HepG2 (cell line): Measurements from ENCODE around the gene S100A5. TPM values are rescaled to one million over a fixed set of nuclear protein-coding genes. Genes with fewer than 3 reads are reported as not detected.

Source experiments
- BORCS8-MEF2B ChIP-seq: sonication (generic); formaldehyde crosslinking; IDR thresholded peaks from 2 replicates; pipeline ENCODE4 v1.8.0; 2022; ENCODE audit warnings: mild to moderate bottlenecking, missing genetic modification reagents
- CHD4 ChIP-seq: fragments of 200-600 bp; sonication (generic); IDR thresholded peaks from 2 replicates; pipeline ENCODE4 v1.7.0; 2017; ENCODE audit warnings: mild to moderate bottlenecking, low read length, borderline replicate concordance
- ETV5 ChIP-seq: IDR thresholded peaks from 2 replicates; pipeline ENCODE4 v1.6.1; 2018; ENCODE audit warnings: missing biosample characterization, missing genetic modification reagents, inconsistent platforms, borderline replicate concordance
- FOXA3 ChIP-seq: IDR thresholded peaks from 2 replicates; pipeline ENCODE4 v1.6.1; 2016; ENCODE audit warnings: missing genetic modification reagents, missing compliant biosample characterization
- HMG20B ChIP-seq: conservative IDR thresholded peaks from 2 replicates; pipeline ENCODE4 v1.6.1; 2016; ENCODE audit warnings: missing genetic modification reagents, missing compliant biosample characterization
- MXD1 ChIP-seq: sonication (generic); formaldehyde crosslinking; IDR thresholded peaks from 2 replicates; pipeline ENCODE4 v1.4.0; 2020; ENCODE audit warnings: mild to moderate bottlenecking, missing genetic modification reagents
- NR2F6 ChIP-seq, 2 experiments: IDR thresholded peaks; 2 replicates each; pipeline ENCODE4 v1.6.1; 2016; ENCODE audit warnings: antibody characterized with exemption in 1 of 2, mild to moderate bottlenecking in 1 of 2
- PLRG1 ChIP-seq: fragments of 450-650 bp; conservative IDR thresholded peaks from 2 replicates; pipeline ENCODE4 v1.6.1; 2016
- SOX6 ChIP-seq, 2 experiments: fragments of 450-650 bp in 1 of 2; sonication (generic) in 1 of 2; formaldehyde crosslinking in 1 of 2; IDR thresholded peaks; 2 replicates each; pipeline versions ENCODE4 v1.4.0 to v1.6.1; 2017 to 2020; ENCODE audit warnings: antibody characterized with exemption in 1 of 2, mild to moderate bottlenecking in 1 of 2, missing genetic modification reagents in 1 of 2
- TEAD2 ChIP-seq: sonication (generic); formaldehyde crosslinking; IDR thresholded peaks from 2 replicates; pipeline ENCODE4 v1.9.0; 2021; ENCODE audit warnings: missing genetic modification reagents
- YEATS2 ChIP-seq: sonication (generic); formaldehyde crosslinking; IDR thresholded peaks from 2 replicates; pipeline ENCODE4 v1.4.0; 2020; ENCODE audit warnings: missing genetic modification reagents, borderline replicate concordance
- ZBTB20 ChIP-seq: sonication (generic); formaldehyde crosslinking; IDR thresholded peaks from 2 replicates; pipeline ENCODE4 v1.8.1; 2023; ENCODE audit warnings: missing genetic modification reagents, low read depth, mild to moderate bottlenecking, borderline replicate concordance
- ZNF264 ChIP-seq: sonication (generic); formaldehyde crosslinking; IDR thresholded peaks from 2 replicates; pipeline ENCODE4 v1.4.0; 2020; ENCODE audit warnings: missing genetic modification reagents
- ZNF460 ChIP-seq: sonication (generic); formaldehyde crosslinking; IDR thresholded peaks from 2 replicates; pipeline ENCODE4 v1.5.1; 2020; ENCODE audit warnings: missing genetic modification reagents, mild to moderate bottlenecking, borderline replicate concordance
- ZNF530 ChIP-seq: sonication (generic); formaldehyde crosslinking; IDR thresholded peaks from 2 replicates; pipeline ENCODE4 v1.5.0; 2020; ENCODE audit warnings: low read depth, mild to moderate bottlenecking, missing genetic modification reagents
- ZNF557 ChIP-seq: sonication (generic); formaldehyde crosslinking; IDR thresholded peaks from 2 replicates; pipeline ENCODE4 v1.4.0; 2020; ENCODE audit warnings: missing genetic modification reagents
- ZNF770 ChIP-seq: sonication (generic); formaldehyde crosslinking; IDR thresholded peaks from 2 replicates; pipeline ENCODE4 v1.5.0; 2020; ENCODE audit warnings: mild to moderate bottlenecking, missing genetic modification reagents
- polyA plus RNA-seq, 8 experiments: library from polyadenylated mRNA; depleted of rRNA in 3 of 8; stranded (reverse) in 7 of 8; unstranded in 1 of 8; fragments of >200 nt; fragmentation: Illumina TruSeq in 4 of 8; extraction: Trizol in 4 of 8; gene quantifications; 2 replicates each; pipeline versions ENCODE4 v1.2.1 to v1.2.3, GENCODE V29; 2011 to 2016; ENCODE audit warnings: low read depth in 4 of 8, missing spikeins in 1 of 8, mixed read lengths in 1 of 8; ENCODE audit not compliant: insufficient read depth in 1 of 8
- total RNA-seq, 5 experiments: library from RNA; depleted of rRNA; stranded (reverse); fragments of >200 nt; fragmentation: Illumina TruSeq; extraction: Trizol; gene quantifications; 2 replicates each; pipeline ENCODE4 v1.2.3, GENCODE V29; 2016; ENCODE audit warnings: low read depth in 1 of 5
- TF ChIP-seq, protein P1 (sequence below): sonication (generic); formaldehyde crosslinking; IDR thresholded peaks from 2 replicates; pipeline ENCODE4 v1.5.1; 2020; ENCODE audit warnings: mild to moderate bottlenecking, missing genetic modification reagents, moderate library complexity
- TF ChIP-seq, protein P2 (sequence below): sonication (generic); formaldehyde crosslinking; IDR thresholded peaks from 2 replicates; pipeline ENCODE4 v1.4.0; 2020; ENCODE audit warnings: missing genetic modification reagents, borderline replicate concordance
- TF ChIP-seq, protein P3 (sequence below): sonication (generic); formaldehyde crosslinking; IDR thresholded peaks from 2 replicates; pipeline ENCODE4 v1.4.0; 2020; ENCODE audit warnings: missing genetic modification reagents

S100A5 gene
- total and polyA plus RNA-seq, 2 of the 13 experiments (the other 11 are each of a cell fraction or from before 2014, with no cell fraction given): not detected

- TF ChIP-seq, protein P1, sequence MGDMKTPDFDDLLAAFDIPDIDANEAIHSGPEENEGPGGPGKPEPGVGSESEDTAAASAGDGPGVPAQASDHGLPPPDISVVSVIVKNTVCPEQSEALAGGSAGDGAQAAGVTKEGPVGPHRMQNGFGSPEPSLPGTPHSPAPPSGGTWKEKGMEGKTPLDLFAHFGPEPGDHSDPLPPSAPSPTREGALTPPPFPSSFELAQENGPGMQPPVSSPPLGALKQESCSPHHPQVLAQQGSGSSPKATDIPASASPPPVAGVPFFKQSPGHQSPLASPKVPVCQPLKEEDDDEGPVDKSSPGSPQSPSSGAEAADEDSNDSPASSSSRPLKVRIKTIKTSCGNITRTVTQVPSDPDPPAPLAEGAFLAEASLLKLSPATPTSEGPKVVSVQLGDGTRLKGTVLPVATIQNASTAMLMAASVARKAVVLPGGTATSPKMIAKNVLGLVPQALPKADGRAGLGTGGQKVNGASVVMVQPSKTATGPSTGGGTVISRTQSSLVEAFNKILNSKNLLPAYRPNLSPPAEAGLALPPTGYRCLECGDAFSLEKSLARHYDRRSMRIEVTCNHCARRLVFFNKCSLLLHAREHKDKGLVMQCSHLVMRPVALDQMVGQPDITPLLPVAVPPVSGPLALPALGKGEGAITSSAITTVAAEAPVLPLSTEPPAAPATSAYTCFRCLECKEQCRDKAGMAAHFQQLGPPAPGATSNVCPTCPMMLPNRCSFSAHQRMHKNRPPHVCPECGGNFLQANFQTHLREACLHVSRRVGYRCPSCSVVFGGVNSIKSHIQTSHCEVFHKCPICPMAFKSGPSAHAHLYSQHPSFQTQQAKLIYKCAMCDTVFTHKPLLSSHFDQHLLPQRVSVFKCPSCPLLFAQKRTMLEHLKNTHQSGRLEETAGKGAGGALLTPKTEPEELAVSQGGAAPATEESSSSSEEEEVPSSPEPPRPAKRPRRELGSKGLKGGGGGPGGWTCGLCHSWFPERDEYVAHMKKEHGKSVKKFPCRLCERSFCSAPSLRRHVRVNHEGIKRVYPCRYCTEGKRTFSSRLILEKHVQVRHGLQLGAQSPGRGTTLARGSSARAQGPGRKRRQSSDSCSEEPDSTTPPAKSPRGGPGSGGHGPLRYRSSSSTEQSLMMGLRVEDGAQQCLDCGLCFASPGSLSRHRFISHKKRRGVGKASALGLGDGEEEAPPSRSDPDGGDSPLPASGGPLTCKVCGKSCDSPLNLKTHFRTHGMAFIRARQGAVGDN (CRISPR knock-in tag): peak; percentile 82
- TF ChIP-seq, protein P2, sequence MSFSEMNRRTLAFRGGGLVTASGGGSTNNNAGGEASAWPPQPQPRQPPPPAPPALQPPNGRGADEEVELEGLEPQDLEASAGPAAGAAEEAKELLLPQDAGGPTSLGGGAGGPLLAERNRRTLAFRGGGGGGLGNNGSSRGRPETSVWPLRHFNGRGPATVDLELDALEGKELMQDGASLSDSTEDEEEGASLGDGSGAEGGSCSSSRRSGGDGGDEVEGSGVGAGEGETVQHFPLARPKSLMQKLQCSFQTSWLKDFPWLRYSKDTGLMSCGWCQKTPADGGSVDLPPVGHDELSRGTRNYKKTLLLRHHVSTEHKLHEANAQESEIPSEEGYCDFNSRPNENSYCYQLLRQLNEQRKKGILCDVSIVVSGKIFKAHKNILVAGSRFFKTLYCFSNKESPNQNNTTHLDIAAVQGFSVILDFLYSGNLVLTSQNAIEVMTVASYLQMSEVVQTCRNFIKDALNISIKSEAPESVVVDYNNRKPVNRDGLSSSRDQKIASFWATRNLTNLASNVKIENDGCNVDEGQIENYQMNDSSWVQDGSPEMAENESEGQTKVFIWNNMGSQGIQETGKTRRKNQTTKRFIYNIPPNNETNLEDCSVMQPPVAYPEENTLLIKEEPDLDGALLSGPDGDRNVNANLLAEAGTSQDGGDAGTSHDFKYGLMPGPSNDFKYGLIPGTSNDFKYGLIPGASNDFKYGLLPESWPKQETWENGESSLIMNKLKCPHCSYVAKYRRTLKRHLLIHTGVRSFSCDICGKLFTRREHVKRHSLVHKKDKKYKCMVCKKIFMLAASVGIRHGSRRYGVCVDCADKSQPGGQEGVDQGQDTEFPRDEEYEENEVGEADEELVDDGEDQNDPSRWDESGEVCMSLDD (CRISPR knock-in tag): no peak
- TF ChIP-seq ZNF530 (CRISPR knock-in tag): no peak
- TF ChIP-seq ZNF264 (CRISPR knock-in tag): no peak
- TF ChIP-seq NR2F6 (IDR thresholded peaks at IDR 0.05): no peak
- TF ChIP-seq NR2F6 (CRISPR knock-in tag; IDR thresholded peaks at IDR 0.05): peak; percentile 54; the same call in 1 of the 2 replicates
- no peak for TF ChIP-seq MXD1 (CRISPR knock-in tag)
- TF ChIP-seq HMG20B (CRISPR knock-in tag): no peak; the same call in 1 of the 2 replicates
- TF ChIP-seq, protein P3, sequence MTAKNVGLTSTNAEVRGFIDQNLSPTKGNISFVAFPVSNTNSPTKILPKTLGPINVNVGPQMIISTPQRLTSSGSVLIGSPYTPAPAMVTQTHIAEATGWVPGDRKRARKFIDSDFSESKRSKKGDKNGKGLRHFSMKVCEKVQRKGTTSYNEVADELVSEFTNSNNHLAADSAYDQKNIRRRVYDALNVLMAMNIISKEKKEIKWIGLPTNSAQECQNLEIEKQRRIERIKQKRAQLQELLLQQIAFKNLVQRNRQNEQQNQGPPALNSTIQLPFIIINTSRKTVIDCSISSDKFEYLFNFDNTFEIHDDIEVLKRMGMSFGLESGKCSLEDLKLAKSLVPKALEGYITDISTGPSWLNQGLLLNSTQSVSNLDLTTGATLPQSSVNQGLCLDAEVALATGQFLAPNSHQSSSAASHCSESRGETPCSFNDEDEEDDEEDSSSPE: no peak
- no peak for TF ChIP-seq TEAD2 (CRISPR knock-in tag)
- no peak for TF ChIP-seq CHD4
- TF ChIP-seq BORCS8-MEF2B (CRISPR knock-in tag): peak; percentile 60; the same call in 1 of the 2 replicates
- no peak for TF ChIP-seq PLRG1
- no peak for TF ChIP-seq ZNF460
- TF ChIP-seq FOXA3 (CRISPR knock-in tag): peak; percentile 18; the same call in 1 of the 2 replicates
- TF ChIP-seq SOX6 (IDR thresholded peaks at IDR 0.05): no peak
- no peak for TF ChIP-seq SOX6 (CRISPR knock-in tag; IDR thresholded peaks at IDR 0.05)
- no peak for TF ChIP-seq ZNF770 (CRISPR knock-in tag)
- no peak for TF ChIP-seq ZNF557 (CRISPR knock-in tag)
- TF ChIP-seq ETV5: peak; percentile 33; the same call in 1 of the 2 replicates
- TF ChIP-seq YEATS2 (CRISPR knock-in tag): peak; percentile 53; the same call in 1 of the 2 replicates
- peak; percentile 40; the same call in 1 of the 2 replicates for TF ChIP-seq ZBTB20 (CRISPR knock-in tag)
These were observed 29.7 kb downstream of the S100A5 start (continued) for GRCh38 chr1:153510984-153511410.
